Measurements from ENCODE around the gene SCAF11. TPM values are rescaled to one million over a fixed set of nuclear protein-coding genes. Genes with fewer than 3 reads are reported as not detected.

SCAF11 gene
- total and polyA plus RNA-seq, 9 donors, result 30.8 to 149 (median 94.1) TPM

DNA sequence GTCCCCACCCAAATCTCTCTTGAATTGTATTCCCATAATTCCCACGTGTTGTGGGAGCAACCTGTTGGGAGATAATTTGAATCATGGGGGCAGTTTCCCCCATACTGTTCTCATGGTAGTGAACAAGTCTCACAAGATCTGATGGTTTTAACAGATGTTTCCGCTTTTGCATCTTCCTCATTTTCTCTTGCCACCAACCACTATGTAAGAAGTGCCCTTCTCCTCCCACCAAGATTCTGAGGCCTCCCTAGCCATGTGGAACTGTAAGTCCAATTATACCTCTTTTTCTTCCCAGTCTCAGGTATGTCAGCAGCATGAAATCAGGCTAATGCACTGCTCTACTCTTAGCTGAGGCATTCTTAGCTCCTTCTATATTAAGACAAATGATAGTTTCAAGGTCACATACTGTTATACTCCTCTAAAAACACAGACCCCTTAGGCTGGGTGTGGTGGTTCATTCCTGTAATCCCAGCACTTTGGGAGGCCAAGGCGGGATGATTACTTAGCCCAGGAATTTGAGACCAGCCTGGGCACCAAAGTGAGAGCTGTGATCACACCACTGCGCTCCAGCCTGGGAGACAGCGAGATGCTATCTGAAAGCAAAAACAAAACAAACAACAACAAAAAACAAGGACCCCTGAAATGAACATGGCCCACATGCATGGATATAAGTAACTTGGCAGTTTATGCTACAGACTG, 3.6 kb downstream of the SCAF11 start:
- no peaks in the 10 kb centered on the region for H3K27me3 ChIP-seq
- DNase-seq, result no peak
- TF ChIP-seq, protein P1, sequence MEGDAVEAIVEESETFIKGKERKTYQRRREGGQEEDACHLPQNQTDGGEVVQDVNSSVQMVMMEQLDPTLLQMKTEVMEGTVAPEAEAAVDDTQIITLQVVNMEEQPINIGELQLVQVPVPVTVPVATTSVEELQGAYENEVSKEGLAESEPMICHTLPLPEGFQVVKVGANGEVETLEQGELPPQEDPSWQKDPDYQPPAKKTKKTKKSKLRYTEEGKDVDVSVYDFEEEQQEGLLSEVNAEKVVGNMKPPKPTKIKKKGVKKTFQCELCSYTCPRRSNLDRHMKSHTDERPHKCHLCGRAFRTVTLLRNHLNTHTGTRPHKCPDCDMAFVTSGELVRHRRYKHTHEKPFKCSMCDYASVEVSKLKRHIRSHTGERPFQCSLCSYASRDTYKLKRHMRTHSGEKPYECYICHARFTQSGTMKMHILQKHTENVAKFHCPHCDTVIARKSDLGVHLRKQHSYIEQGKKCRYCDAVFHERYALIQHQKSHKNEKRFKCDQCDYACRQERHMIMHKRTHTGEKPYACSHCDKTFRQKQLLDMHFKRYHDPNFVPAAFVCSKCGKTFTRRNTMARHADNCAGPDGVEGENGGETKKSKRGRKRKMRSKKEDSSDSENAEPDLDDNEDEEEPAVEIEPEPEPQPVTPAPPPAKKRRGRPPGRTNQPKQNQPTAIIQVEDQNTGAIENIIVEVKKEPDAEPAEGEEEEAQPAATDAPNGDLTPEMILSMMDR (IDR thresholded peaks at IDR 0.05), result no peak
- TF ChIP-seq EP300 (IDR thresholded peaks at IDR 0.05) (no peak), POLR2A (IDR thresholded peaks at IDR 0.05) (no peak)
- H3K4me3 ChIP-seq, result no peak overlapping the region
- no peaks in the 10 kb centered on the region for H3K9me3 ChIP-seq
- WGBS, 3 donors, result 70 to 81% (median 71%) methylated on average over 5 of the region's 5 CpGs
- H3K36me3 ChIP-seq, result no peaks in the 10 kb centered on the region
- peaks cover 11% of the 10 kb centered on the region for H3K4me1 ChIP-seq (ENCODE audit: insufficient read depth)
- intact Hi-C loops (cut with DNase I), result loop anchor here in 1 of 4 donors (10.0 kb wide), 1 partner anchor 388 kb away; the partner anchor contains the start of gene SLC38A2
- H3K27ac ChIP-seq, result no peak overlapping the region

DNA sequence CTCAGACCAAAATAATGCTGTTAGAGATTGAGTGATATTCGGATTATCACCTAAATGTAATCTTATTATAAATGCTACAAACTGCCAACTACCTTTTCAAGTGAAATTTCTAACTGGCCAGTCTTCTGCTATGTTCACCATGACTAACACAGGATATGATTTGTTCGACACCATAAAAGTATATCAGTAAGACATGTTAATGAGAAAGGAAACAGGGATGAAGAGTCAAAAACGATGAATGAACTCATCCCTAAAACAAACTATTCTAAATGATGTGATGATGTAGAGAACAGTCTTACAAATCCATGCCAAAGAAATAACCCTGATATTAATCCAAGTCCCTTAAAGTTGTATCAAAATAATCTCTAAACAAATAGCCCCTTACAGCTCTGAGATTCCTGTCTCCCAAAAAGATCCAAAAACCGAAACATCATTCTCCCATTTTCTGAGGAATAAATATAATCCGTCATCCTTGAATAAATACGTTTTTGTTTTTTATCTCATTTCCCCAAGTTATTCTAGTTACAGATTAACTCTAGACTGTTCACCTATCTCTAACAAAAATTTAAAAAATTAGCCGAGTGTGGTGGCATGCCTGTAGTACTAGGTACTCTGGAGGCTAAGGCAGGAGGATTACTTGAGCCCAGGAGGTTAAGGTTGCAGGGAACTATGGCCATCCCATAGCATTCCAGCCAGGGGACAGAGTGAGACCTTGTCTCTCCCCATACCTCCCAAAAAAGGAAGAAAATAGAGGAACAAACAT, 9.1 kb downstream of the SCAF11 start:
- TF ChIP-seq EP300 (IDR thresholded peaks at IDR 0.05) (no peak), POLR2A (IDR thresholded peaks at IDR 0.05) (no peak)
- TF ChIP-seq, protein P1 (IDR thresholded peaks at IDR 0.05), result no peak
- WGBS, 3 donors, result 85 to 86% (median 85%) methylated on average over 7 of the region's 7 CpGs
- intact Hi-C loops (cut with DNase I), result loop anchor here in 1 of 4 donors (10.0 kb wide), 1 partner anchor 394 kb away; the partner anchor contains the start of gene SLC38A2
- DNase-seq, result no peak
- no peaks in the 10 kb centered on the region for H3K36me3 ChIP-seq
- H3K27me3 ChIP-seq, result no peaks in the 10 kb centered on the region
- no peak overlapping the region for H3K4me3 ChIP-seq
- no peak overlapping the region for H3K27ac ChIP-seq
- H3K9me3 ChIP-seq, result no peaks in the 10 kb centered on the region
- peaks cover 9% of the 10 kb centered on the region for H3K4me1 ChIP-seq (ENCODE audit: insufficient read depth)

DNA sequence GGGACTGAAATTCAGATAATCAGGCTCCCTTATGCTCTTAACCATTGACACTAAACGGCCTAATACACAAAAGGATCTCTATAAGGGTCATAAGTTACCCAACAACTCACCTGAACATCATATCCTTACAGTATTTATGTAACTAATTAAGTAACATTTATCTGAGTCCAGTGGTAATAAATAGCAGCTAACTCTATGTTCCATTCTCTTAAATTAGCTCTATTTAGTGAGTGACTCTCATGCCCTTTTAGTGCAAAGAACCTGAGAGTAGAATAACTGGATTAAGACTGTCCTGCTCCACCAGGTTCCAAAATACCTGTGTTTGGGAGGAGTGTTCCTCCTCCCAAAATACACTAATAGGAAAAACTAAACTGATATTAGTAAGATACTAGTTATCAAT, 9.8 kb downstream of the SCAF11 start:
- no peak overlapping the region for H3K27ac ChIP-seq
- TF ChIP-seq POLR2A (IDR thresholded peaks at IDR 0.05) (no peak), EP300 (IDR thresholded peaks at IDR 0.05) (no peak)
- TF ChIP-seq, protein P1 (IDR thresholded peaks at IDR 0.05), result no peak
- no peak overlapping the region for H3K4me3 ChIP-seq
- no peaks in the 10 kb centered on the region for H3K9me3 ChIP-seq
- peaks cover 7% of the 10 kb centered on the region for H3K4me1 ChIP-seq (ENCODE audit: insufficient read depth)
- no peaks in the 10 kb centered on the region for H3K27me3 ChIP-seq
- H3K36me3 ChIP-seq, result no peaks in the 10 kb centered on the region
- 71 to 81% (median 74%) methylated on average over 1 of the region's 1 CpG for WGBS, 3 donors
- no peak for DNase-seq
- intact Hi-C loops (cut with DNase I), result loop anchor here in 1 of 4 donors (10.0 kb wide), 1 partner anchor 394 kb away; the partner anchor contains the start of gene SLC38A2

DNA sequence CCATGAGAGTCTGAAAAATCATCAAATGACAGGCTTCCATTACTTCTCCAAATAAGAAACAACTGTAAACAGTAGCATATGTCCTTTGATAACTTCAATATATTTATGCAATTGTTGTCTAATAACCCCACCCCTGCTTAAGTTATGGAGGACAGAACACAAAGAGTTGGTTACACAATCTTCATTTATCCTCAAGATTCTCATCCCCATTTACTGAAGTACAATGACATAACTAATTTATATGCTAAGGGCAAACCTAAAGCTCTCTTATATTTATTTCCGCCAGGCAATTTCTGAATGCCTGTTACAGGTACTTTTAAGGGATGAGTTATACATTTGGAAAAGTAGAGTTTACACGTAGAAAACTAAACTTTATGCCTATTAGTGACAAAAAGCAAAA, 12.3 kb downstream of the SCAF11 start:
- intact Hi-C loops (cut with DNase I), result no loop called here
- TF ChIP-seq POLR2A (IDR thresholded peaks at IDR 0.05), result no peak
- TF ChIP-seq, protein P1 (IDR thresholded peaks at IDR 0.05), result no peak
- no peak for TF ChIP-seq EP300 (IDR thresholded peaks at IDR 0.05)
- H3K36me3 ChIP-seq, result no peaks in the 10 kb centered on the region
- no peaks in the 10 kb centered on the region for H3K27me3 ChIP-seq
- 87 to 91% (median 89%) methylated on average over 2 of the region's 2 CpGs for WGBS, 3 donors
- peaks cover 2% of the 10 kb centered on the region for H3K4me1 ChIP-seq (ENCODE audit: insufficient read depth)
- H3K27ac ChIP-seq, result no peak overlapping the region
- H3K9me3 ChIP-seq, result no peaks in the 10 kb centered on the region
- no peak for DNase-seq
- no peak overlapping the region for H3K4me3 ChIP-seq
